A673 (cell line): ENCODE results near the gene ARMC10.

Experiments used
- CTCF ChIP-seq: fragments of 300-800, 200-600 bp; sonication (generic); conservative IDR thresholded peaks from 2 replicates; pipeline ENCODE4 v1.5.1; 2017; ENCODE audit warnings: low read depth, mild to moderate bottlenecking, antibody characterized with exemption, low read length, moderate library complexity, mixed read lengths
- EZH2 ChIP-seq: fragments of 200-600 bp; sonication (generic); IDR thresholded peaks from 2 replicates; pipeline ENCODE4 v1.6.1; 2017; ENCODE audit warnings: borderline replicate concordance, low read depth, mild to moderate bottlenecking, mixed read lengths, antibody characterized with exemption, low read length; ENCODE audit not compliant: poor library complexity, severe bottlenecking

GRCh38 chr7:103116991-103117390 is 42.1 kb downstream of the ARMC10 start:
- TF ChIP-seq CTCF (no peak), EZH2 (no peak)
